Natural killer cell treated with Interleukin-12 subunit alpha and Interleukin-12 subunit beta and Interleukin-15 and Interleukin-18, amount 100 ng/mL, for 72 hours (primary cell): ENCODE data around the gene CHD5. TPM values are rescaled to one million over a fixed set of nuclear protein-coding genes. Genes with fewer than 3 reads are reported as not detected.

Experiments used
- ATAC-seq, 2 donors: fragments of 150-1000 bp; cut with Tn5 transposase in 1 of 2; sonication (Bioruptor Pico), chemical (Tn5 transposase) in 1 of 2; 2 replicates each; pipeline ENCODE4 v1.10.0; 2021
- DNase-seq: peaks from one replicate; pipeline ENCODE4 v3.0.0; 2022; ENCODE audit warnings: low spot score
- H3K27ac Mint-ChIP-seq, 2 donors: 1 replicate in 1 of 2; 2 replicates in 1 of 2; pipeline ENCODE4 v1.8.0; 2022; ENCODE audit warnings: mixed read lengths in 2 of 2, mild to moderate bottlenecking in 1 of 2, moderate library complexity in 1 of 2
- H3K27me3 Mint-ChIP-seq, 2 donors: 1 replicate in 1 of 2; 2 replicates in 1 of 2; pipeline ENCODE4 v1.8.0; 2022; ENCODE audit warnings: mixed read lengths in 2 of 2
- H3K36me3 Mint-ChIP-seq: one replicate; pipeline ENCODE4 v1.8.0; 2022; ENCODE audit warnings: mixed read lengths
- H3K4me1 Mint-ChIP-seq, 2 donors: 1 replicate in 1 of 2; 2 replicates in 1 of 2; pipeline ENCODE4 v1.8.0; 2022; ENCODE audit warnings: low read depth in 2 of 2, mixed read lengths in 2 of 2, mild to moderate bottlenecking in 1 of 2
- H3K4me3 Mint-ChIP-seq: one replicate; pipeline ENCODE4 v1.8.0; 2022; ENCODE audit warnings: mixed read lengths
- H3K9me3 Mint-ChIP-seq: 2 replicates; pipeline ENCODE4 v1.8.0; 2022; ENCODE audit warnings: mixed read lengths
- total RNA-seq, 2 donors: library from RNA; stranded (reverse); gene quantifications; one replicate each; pipeline ENCODE4 v1.2.3, GENCODE V29; 2022

CHD5 gene
- total RNA-seq, 2 donors from 2014 or later = 0.31 to 0.78 TPM

GRCh38 chr1:6197746-6198427, 17.8 kb upstream of the CHD5 start:
- Mint-ChIP-seq H3K4me1 (peaks cover 35 to 45% of the 10 kb centered on the region in 2 donors), H3K4me3 (peak overlapping the region; percentile 96), H3K9me3 (no peaks in the 10 kb centered on the region), H3K36me3 (peaks cover 30% of the 10 kb centered on the region), H3K27ac (peak overlapping the region; percentile 83 to 85), H3K27me3 (no peaks in the 10 kb centered on the region)
- no peak for ATAC-seq
- no peak for DNase-seq

- ATAC-seq (no peak), DNase-seq (no peak)
- Mint-ChIP-seq H3K27me3 (no peaks in the 10 kb centered on the region), H3K9me3 (no peaks in the 10 kb centered on the region), H3K27ac (no peak overlapping the region), H3K4me3 (no peak overlapping the region), H3K4me1 (peaks cover 10 to 25% of the 10 kb centered on the region in 2 donors), H3K36me3 (peaks cover 17% of the 10 kb centered on the region)
These were observed 11.8 kb upstream of the CHD5 start for GRCh38 chr1:6191968-6192367.

- no peaks in the 10 kb centered on the region for H3K9me3 Mint-ChIP-seq
- peak overlapping the region in 1 of 2 donors; percentile 32 for H3K27ac Mint-ChIP-seq
- ATAC-seq = no peak
- no peak overlapping the region for H3K4me3 Mint-ChIP-seq
- peaks cover 16 to 30% of the 10 kb centered on the region in 2 donors for H3K4me1 Mint-ChIP-seq
- DNase-seq = no peak
- H3K27me3 Mint-ChIP-seq = no peaks in the 10 kb centered on the region
- H3K36me3 Mint-ChIP-seq = peaks cover 19% of the 10 kb centered on the region
These were observed 8.3 kb upstream of the CHD5 start for GRCh38 chr1:6188466-6188865.

GRCh38 chr1:6185635-6186382, 5.7 kb upstream of the CHD5 start:
- DNase-seq (no peak), ATAC-seq (no peak)

GRCh38 chr1:6185151-6185550, 5.0 kb upstream of the CHD5 start:
- H3K9me3 Mint-ChIP-seq = no peaks in the 10 kb centered on the region
- ATAC-seq = no peak
- H3K4me3 Mint-ChIP-seq = no peak overlapping the region
- no peak overlapping the region for H3K27ac Mint-ChIP-seq
- H3K36me3 Mint-ChIP-seq = peaks cover 12% of the 10 kb centered on the region
- peaks cover 28 to 37% of the 10 kb centered on the region in 2 donors for H3K4me1 Mint-ChIP-seq
- H3K27me3 Mint-ChIP-seq = peaks cover 13 to 14% of the 10 kb centered on the region in 2 donors
- no peak for DNase-seq

More at GRCh38 chr1:6185635-6186382, 5.7 kb upstream of the CHD5 start:
- Mint-ChIP-seq H3K4me1 (peaks cover 27 to 39% of the 10 kb centered on the region in 2 donors), H3K27me3 (peaks cover 12% of the 10 kb centered on the region in 2 donors), H3K4me3 (no peak overlapping the region), H3K9me3 (no peaks in the 10 kb centered on the region), H3K36me3 (peaks cover 12% of the 10 kb centered on the region), H3K27ac (peak overlapping the region in 1 of 2 donors; percentile 29)

GRCh38 chr1:6184083-6184783, 4.1 kb upstream of the CHD5 start:
- no peak for DNase-seq
- Mint-ChIP-seq H3K4me1 (peaks cover 28 to 33% of the 10 kb centered on the region in 2 donors), H3K4me3 (peak overlapping the region; percentile 4), H3K27me3 (peaks cover 13 to 14% of the 10 kb centered on the region in 2 donors), H3K27ac (no peak overlapping the region), H3K9me3 (no peaks in the 10 kb centered on the region), H3K36me3 (peaks cover 12% of the 10 kb centered on the region)
- no peak for ATAC-seq

GRCh38 chr1:6183520-6183989, 3.4 kb upstream of the CHD5 start:
- DNase-seq (no peak), ATAC-seq (no peak)
- no peak overlapping the region for H3K27ac Mint-ChIP-seq
- peaks cover 12% of the 10 kb centered on the region for H3K36me3 Mint-ChIP-seq
- H3K9me3 Mint-ChIP-seq = no peaks in the 10 kb centered on the region
- H3K27me3 Mint-ChIP-seq = peaks cover 17% of the 10 kb centered on the region in 2 donors
- H3K4me1 Mint-ChIP-seq = peaks cover 27 to 28% of the 10 kb centered on the region in 2 donors
- no peak overlapping the region for H3K4me3 Mint-ChIP-seq

- no peak for ATAC-seq
- Mint-ChIP-seq H3K9me3 (no peaks in the 10 kb centered on the region), H3K27me3 (peaks cover 25 to 34% of the 10 kb centered on the region in 2 donors), H3K27ac (no peak overlapping the region), H3K4me1 (peaks cover 28 to 34% of the 10 kb centered on the region in 2 donors), H3K36me3 (peaks cover 11% of the 10 kb centered on the region), H3K4me3 (peak overlapping the region; percentile 37)
- DNase-seq = no peak
These were observed 1.2 kb upstream of the CHD5 start for GRCh38 chr1:6181347-6181770.

- Mint-ChIP-seq H3K27me3 (peaks cover 25 to 34% of the 10 kb centered on the region in 2 donors), H3K4me3 (peak overlapping the region; percentile 37), H3K9me3 (no peaks in the 10 kb centered on the region), H3K27ac (no peak overlapping the region), H3K36me3 (peaks cover 6% of the 10 kb centered on the region), H3K4me1 (peaks cover 26 to 34% of the 10 kb centered on the region in 2 donors)
- ATAC-seq = no peak
- no peak for DNase-seq
These were observed 688 bp upstream of the CHD5 start for GRCh38 chr1:6180707-6181311.

GRCh38 chr1:6179564-6180175, 451 bp downstream of the CHD5 start:
- ATAC-seq (no peak), DNase-seq (no peak)
- Mint-ChIP-seq H3K36me3 (peaks cover 4% of the 10 kb centered on the region), H3K9me3 (no peaks in the 10 kb centered on the region), H3K27ac (no peak overlapping the region), H3K4me3 (no peak overlapping the region), H3K27me3 (peaks cover 25 to 34% of the 10 kb centered on the region in 2 donors), H3K4me1 (peaks cover 25 to 30% of the 10 kb centered on the region in 2 donors)

- peaks cover 18 to 23% of the 10 kb centered on the region in 2 donors for H3K4me1 Mint-ChIP-seq
- H3K27me3 Mint-ChIP-seq = peaks cover 25 to 34% of the 10 kb centered on the region in 2 donors
- no peak overlapping the region for H3K27ac Mint-ChIP-seq
- H3K36me3 Mint-ChIP-seq = peaks cover 4% of the 10 kb centered on the region
- H3K9me3 Mint-ChIP-seq = no peaks in the 10 kb centered on the region
- ATAC-seq (no peak), DNase-seq (no peak)
- H3K4me3 Mint-ChIP-seq = peak overlapping the region; percentile 66
These were observed 1.2 kb downstream of the CHD5 start for GRCh38 chr1:6178751-6179563.

- Mint-ChIP-seq H3K4me3 (peak overlapping the region; percentile 59), H3K27ac (no peak overlapping the region), H3K36me3 (peaks cover 4% of the 10 kb centered on the region), H3K27me3 (peaks cover 23 to 34% of the 10 kb centered on the region in 2 donors), H3K4me1 (peaks cover 15 to 17% of the 10 kb centered on the region in 2 donors), H3K9me3 (no peaks in the 10 kb centered on the region)
- DNase-seq (no peak), ATAC-seq (no peak)
These were observed 2.3 kb downstream of the CHD5 start for GRCh38 chr1:6177681-6178380.
